Measurements from ENCODE around the gene RPL10.
A peak's percentile ranks its signal among the peaks of the same experiment; 100 is the strongest.

Gene RPL10

DNA sequence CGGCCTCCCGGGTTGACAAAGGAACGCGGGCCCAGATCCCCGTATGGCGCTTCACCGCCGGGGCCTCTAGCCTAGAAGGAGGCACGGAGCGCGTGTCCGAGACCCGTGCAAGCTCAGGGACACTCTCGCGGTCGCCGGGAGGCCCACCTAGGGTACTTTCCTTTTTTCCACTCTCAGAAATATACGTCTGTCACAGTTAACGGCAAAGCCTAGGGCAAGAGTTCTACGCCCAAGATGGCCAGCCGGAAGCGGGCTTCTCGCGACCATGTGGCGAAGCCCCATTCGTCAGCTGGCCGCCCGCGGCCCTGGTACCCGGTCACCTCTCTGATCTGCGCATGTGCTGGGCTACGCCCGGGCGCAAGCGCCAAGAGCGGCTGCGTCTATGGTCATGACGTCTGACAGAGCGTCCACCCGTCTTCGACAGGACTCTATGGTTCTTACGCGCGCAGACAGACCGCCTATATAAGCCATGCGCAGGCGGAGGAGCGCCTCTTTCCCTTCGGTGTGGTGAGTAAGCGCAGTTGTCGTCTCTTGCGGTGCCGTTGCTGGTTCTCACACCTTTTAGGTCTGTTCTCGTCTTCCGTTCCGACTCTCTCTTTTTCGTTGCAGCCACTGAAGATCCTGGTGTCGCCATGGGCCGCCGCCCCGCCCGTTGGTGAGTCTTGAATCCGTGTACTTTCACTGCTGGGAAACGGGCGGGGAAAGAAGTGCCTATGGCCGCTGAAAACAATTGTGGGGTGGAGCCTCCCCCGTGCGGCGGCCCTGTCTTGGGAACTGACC lies at the start of gene RPL10:
Gene RPL10, plus strand, starts transcription at position 490 of the 780 bp plus-strand sequence. Its CDS starts 143 bp downstream, at position 633.
- Histone ChIP-seq H3K4me2 (ENCODE audit: low read length) (peak within 1 kb of the TSS; percentile 95), H3K4me1 (ENCODE audit: insufficient read depth, low read length, severe bottlenecking) (peaks cover 22% of the 10 kb centered on the region), H3K36me3 (ENCODE audit: insufficient read depth, low read length) (peaks cover 34% of the 10 kb centered on the region), H3K27me3 (ENCODE audit: insufficient read depth, low read length) (no peaks in the 10 kb centered on the region), H2AFZ (ENCODE audit: low read length) (no peak within 1 kb of the TSS), H3K9ac (ENCODE audit: low read length) (peak within 1 kb of the TSS; percentile 99), H3F3A (ENCODE audit: insufficient read depth, low read length) (peaks cover 10% of the 10 kb centered on the region), H4K20me1 (ENCODE audit: insufficient read depth, low read length) (no peaks in the 10 kb centered on the region), H3K9me2 (ENCODE audit: low read depth, low read length) (no peaks in the 10 kb centered on the region), H3K4me3 (ENCODE audit: low read depth, low read length, poor library complexity, severe bottlenecking) (peak within 1 kb of the TSS; percentile 99), H3K27ac (ENCODE audit: low read depth, low read length, poor library complexity, severe bottlenecking) (peak within 1 kb of the TSS; percentile 97), H3K79me2 (ENCODE audit: insufficient read depth, low read length) (peaks cover 3% of the 10 kb centered on the region; the same call in 1 of the 2 replicates), H3K9me3 (ENCODE audit: low read length) (no peaks in the 10 kb centered on the region)
- TF ChIP-seq, protein P1, sequence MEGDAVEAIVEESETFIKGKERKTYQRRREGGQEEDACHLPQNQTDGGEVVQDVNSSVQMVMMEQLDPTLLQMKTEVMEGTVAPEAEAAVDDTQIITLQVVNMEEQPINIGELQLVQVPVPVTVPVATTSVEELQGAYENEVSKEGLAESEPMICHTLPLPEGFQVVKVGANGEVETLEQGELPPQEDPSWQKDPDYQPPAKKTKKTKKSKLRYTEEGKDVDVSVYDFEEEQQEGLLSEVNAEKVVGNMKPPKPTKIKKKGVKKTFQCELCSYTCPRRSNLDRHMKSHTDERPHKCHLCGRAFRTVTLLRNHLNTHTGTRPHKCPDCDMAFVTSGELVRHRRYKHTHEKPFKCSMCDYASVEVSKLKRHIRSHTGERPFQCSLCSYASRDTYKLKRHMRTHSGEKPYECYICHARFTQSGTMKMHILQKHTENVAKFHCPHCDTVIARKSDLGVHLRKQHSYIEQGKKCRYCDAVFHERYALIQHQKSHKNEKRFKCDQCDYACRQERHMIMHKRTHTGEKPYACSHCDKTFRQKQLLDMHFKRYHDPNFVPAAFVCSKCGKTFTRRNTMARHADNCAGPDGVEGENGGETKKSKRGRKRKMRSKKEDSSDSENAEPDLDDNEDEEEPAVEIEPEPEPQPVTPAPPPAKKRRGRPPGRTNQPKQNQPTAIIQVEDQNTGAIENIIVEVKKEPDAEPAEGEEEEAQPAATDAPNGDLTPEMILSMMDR (IDR thresholded peaks at IDR 0.05; ENCODE audit: low read length): no peak
- TF ChIP-seq EZH2 (IDR thresholded peaks at IDR 0.05; ENCODE audit: borderline replicate concordance, low read length): no peak

DNA sequence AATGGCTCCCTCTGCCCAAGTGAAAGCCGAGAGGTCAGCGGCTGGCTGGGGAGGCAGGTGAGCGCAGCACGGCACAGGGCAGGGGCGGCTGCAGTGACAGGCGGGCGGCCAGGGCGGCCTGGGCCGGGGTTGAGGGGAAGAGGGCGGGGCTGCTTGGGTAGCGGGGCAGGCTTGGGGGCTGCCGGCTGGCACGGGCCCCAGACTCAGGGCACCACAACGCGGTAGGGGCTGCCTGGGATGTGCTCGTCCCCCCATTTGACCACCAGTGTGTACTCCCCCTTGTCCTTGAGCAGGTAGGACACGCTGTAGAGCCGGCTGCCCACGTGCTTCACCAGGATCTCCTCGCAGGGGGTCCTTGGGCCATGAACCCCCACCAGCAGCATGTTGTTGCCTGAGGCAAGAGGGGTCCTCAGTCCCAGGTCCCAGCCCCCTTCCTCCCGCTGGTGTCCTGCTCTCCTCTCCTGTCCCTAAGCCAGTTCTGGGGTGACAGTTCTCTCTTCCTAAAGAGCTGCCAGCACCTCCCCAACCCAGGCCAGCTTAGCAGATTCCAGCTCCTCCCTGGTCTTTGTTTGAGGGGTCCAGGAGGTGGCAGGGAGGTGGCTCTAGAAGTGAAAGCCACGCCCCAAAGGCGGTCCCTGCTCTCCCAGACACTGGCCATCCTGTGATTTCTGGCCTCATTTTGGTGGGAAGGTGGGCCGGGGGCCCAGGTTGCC lies 49.4 kb upstream of the RPL10 start:
- H3K9ac ChIP-seq (ENCODE audit: low read length): no peak overlapping the region
- no peaks in the 10 kb centered on the region for H3K9me2 ChIP-seq (ENCODE audit: low read depth, low read length)
- H3K79me2 ChIP-seq (ENCODE audit: insufficient read depth, low read length): no peaks in the 10 kb centered on the region
- no peaks in the 10 kb centered on the region for H3F3A ChIP-seq (ENCODE audit: insufficient read depth, low read length)
- H3K27ac ChIP-seq (ENCODE audit: low read depth, low read length, poor library complexity, severe bottlenecking): no peak overlapping the region
- H3K27me3 ChIP-seq (ENCODE audit: insufficient read depth, low read length): no peaks in the 10 kb centered on the region
- no peak overlapping the region for H3K4me2 ChIP-seq (ENCODE audit: low read length)
- H3K4me1 ChIP-seq (ENCODE audit: insufficient read depth, low read length, severe bottlenecking): peaks cover 7% of the 10 kb centered on the region
- no peak overlapping the region for H3K4me3 ChIP-seq (ENCODE audit: low read depth, low read length, poor library complexity, severe bottlenecking)
- H3K36me3 ChIP-seq (ENCODE audit: insufficient read depth, low read length): peaks cover 46% of the 10 kb centered on the region
- no peaks in the 10 kb centered on the region for H4K20me1 ChIP-seq (ENCODE audit: insufficient read depth, low read length)
- no peaks in the 10 kb centered on the region for H3K9me3 ChIP-seq (ENCODE audit: low read length)
- TF ChIP-seq, protein P1 (IDR thresholded peaks at IDR 0.05; ENCODE audit: low read length): no peak
- no peak for TF ChIP-seq EZH2 (IDR thresholded peaks at IDR 0.05; ENCODE audit: borderline replicate concordance, low read length)
- no peak overlapping the region for H2AFZ ChIP-seq (ENCODE audit: low read length)

DNA sequence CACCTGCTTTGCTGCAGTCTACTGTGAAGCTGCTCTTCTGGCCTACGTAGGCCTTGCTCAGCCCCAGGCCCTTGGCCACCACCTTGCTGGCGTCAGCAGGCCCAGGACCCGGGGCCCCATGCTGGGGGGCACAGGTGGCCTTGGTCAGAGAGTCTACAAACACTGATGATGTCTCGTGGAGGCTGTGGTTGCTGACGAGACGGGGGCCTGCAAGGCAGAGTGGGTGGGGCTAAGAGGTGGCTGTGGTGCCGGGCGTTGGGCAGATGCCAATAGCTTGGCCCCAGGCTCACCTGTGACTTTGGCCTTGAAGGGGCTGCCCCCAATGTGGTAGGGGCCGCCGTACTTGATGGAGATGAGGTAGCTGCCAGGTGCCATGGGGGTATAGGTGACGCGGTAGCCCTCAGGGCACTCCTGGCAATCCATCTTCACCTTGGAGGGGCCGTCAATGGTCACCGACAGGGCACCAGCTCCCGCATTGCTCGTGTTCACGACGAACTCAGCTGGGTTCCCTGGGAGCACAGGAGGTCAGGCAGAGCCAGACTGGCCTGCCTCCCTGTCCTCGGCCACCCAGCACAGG lies 48.7 kb upstream of the RPL10 start:
- H3K9me2 ChIP-seq (ENCODE audit: low read depth, low read length): no peaks in the 10 kb centered on the region
- no peak for TF ChIP-seq EZH2 (IDR thresholded peaks at IDR 0.05; ENCODE audit: borderline replicate concordance, low read length)
- TF ChIP-seq, protein P1 (IDR thresholded peaks at IDR 0.05; ENCODE audit: low read length): no peak
- H3K79me2 ChIP-seq (ENCODE audit: insufficient read depth, low read length): no peaks in the 10 kb centered on the region
- H3K27me3 ChIP-seq (ENCODE audit: insufficient read depth, low read length): no peaks in the 10 kb centered on the region
- H3K9me3 ChIP-seq (ENCODE audit: low read length): no peaks in the 10 kb centered on the region
- no peak overlapping the region for H3K27ac ChIP-seq (ENCODE audit: low read depth, low read length, poor library complexity, severe bottlenecking)
- H3K9ac ChIP-seq (ENCODE audit: low read length): no peak overlapping the region
- H3K4me1 ChIP-seq (ENCODE audit: insufficient read depth, low read length, severe bottlenecking): peaks cover 7% of the 10 kb centered on the region
- no peaks in the 10 kb centered on the region for H4K20me1 ChIP-seq (ENCODE audit: insufficient read depth, low read length)
- H3F3A ChIP-seq (ENCODE audit: insufficient read depth, low read length): no peaks in the 10 kb centered on the region
- H3K36me3 ChIP-seq (ENCODE audit: insufficient read depth, low read length): peaks cover 52% of the 10 kb centered on the region
- H2AFZ ChIP-seq (ENCODE audit: low read length): no peak overlapping the region
- no peak overlapping the region for H3K4me2 ChIP-seq (ENCODE audit: low read length)
- H3K4me3 ChIP-seq (ENCODE audit: low read depth, low read length, poor library complexity, severe bottlenecking): no peak overlapping the region

All from OCI-LY1 (cell line).